SK-MEL-5 (cell line): Measurements from ENCODE around the gene BORCS6. TPM values are rescaled to one million over a fixed set of nuclear protein-coding genes. Genes with fewer than 3 reads are reported as not detected.

ENCODE experiments used
- DNase-seq: peaks from one replicate; pipeline ENCODE4 v3.0.0-alpha.2; 2016; ENCODE audit warnings: low read depth, low spot score
- in situ Hi-C: cut with HindIII; loops from 2 replicates; pipeline ENCODE4 v1.10.0; 2016; ENCODE audit warnings: low sequenced_read_pairs, high pct_unique_total_duplicates, low pct_unique_long_range_greater_than_20kb
- total RNA-seq: library from RNA; depleted of rRNA; stranded (reverse); fragments of >200 nt; shearing (Covaris generic); gene quantifications from 2 replicates; pipeline ENCODE4 v1.2.3, GENCODE V29; 2014; rRNA removed

Gene BORCS6
- total RNA-seq, 1 experiment from 2014 or later: 12.3 TPM

GRCh38 chr17:8140065-8141029, 49.6 kb downstream of the BORCS6 start:
- in situ Hi-C loops: no loop called here
- DNase-seq: no peak

- peak; percentile 99 for DNase-seq
- in situ Hi-C loops: no loop called here
Observed at GRCh38 chr17:8138672-8139371, 51.2 kb downstream of the BORCS6 start.

- no peak for DNase-seq
- in situ Hi-C loops: no loop called here
Observed at GRCh38 chr17:8138374-8138671, 51.7 kb downstream of the BORCS6 start.

Other genes with a start within 250 kb of the BORCS6 start
- not detected in 2 replicates for gene GUCY2D, start 187.6 kb downstream of the BORCS6 start, total RNA-seq
- gene ALOX15B, start 151.1 kb downstream of the BORCS6 start, total RNA-seq: 0.16 and 0.26 TPM in 2 replicates
- 0.21 TPM in 1 of 2 replicates, not detected in the other for gene ALOX12B, start 102.5 kb downstream of the BORCS6 start, total RNA-seq
- gene ALOXE3, start 71.7 kb downstream of the BORCS6 start, total RNA-seq: not detected in 2 replicates
- gene HES7, start 66.1 kb downstream of the BORCS6 start, total RNA-seq: not detected in 2 replicates
- gene PER1, start 37.8 kb downstream of the BORCS6 start, total RNA-seq: 7.7 and 9.7 TPM in 2 replicates
- gene VAMP2, start 27.2 kb downstream of the BORCS6 start, total RNA-seq: 3.2 TPM in 2 replicates
- gene TMEM107, start 13.8 kb downstream of the BORCS6 start, total RNA-seq: 17.0 and 19.1 TPM in 2 replicates
- 66.5 and 78.0 TPM in 2 replicates for gene AURKB, start 20.4 kb upstream of the BORCS6 start, total RNA-seq
- gene CTC1, start 57.9 kb upstream of the BORCS6 start, total RNA-seq: 5.7 and 7.0 TPM in 2 replicates
- 54.1 and 62.0 TPM in 2 replicates for gene PFAS, start 59.1 kb upstream of the BORCS6 start, total RNA-seq
- 5.3 and 7.1 TPM in 2 replicates for gene RANGRF, start 98.5 kb upstream of the BORCS6 start, total RNA-seq
- gene SLC25A35, start 105.2 kb upstream of the BORCS6 start, total RNA-seq: 0.79 and 1.1 TPM in 2 replicates
- not detected in 2 replicates for gene ARHGEF15, start 120.1 kb upstream of the BORCS6 start, total RNA-seq
- gene ODF4, start 149.7 kb upstream of the BORCS6 start, total RNA-seq: not detected in 2 replicates
- gene RPL26, start 193.0 kb upstream of the BORCS6 start, total RNA-seq: 4,937 and 5,030 TPM in 2 replicates
- not detected in 2 replicates for gene RNF222, start 207.6 kb upstream of the BORCS6 start, total RNA-seq
- 27.7 and 28.6 TPM in 2 replicates for gene NDEL1, start 245.7 kb upstream of the BORCS6 start, total RNA-seq